GM23338 (cell line): Measurements from ENCODE around the gene ACADVL. TPM values are rescaled to one million over a fixed set of nuclear protein-coding genes. Genes with fewer than 3 reads are reported as not detected.

Experiments
- ATAC-seq: fragments of 200-7000 bp; cut with Tn5 transposase; 3 replicates; pipeline ENCODE4 v1.9.1; 2020
- DNase-seq: peaks from one replicate; pipeline ENCODE4 v3.0.0-alpha.2; 2015; ENCODE audit warnings: low spot score
- H2AFZ ChIP-seq: fragments of 200-600 bp; sonication (generic); 2 replicates; pipeline ENCODE4 v1.8.0; 2016; ENCODE audit warnings: antibody characterized with exemption, mild to moderate bottlenecking, moderate library complexity
- H3F3A ChIP-seq: fragments of 200-600 bp; sonication (generic); replicated peaks from 2 replicates; pipeline ENCODE4 v1.8.0; 2017; ENCODE audit warnings: antibody characterized with exemption, mixed run types, low read depth
- H3K27ac ChIP-seq: fragments of 200-600 bp; sonication (generic); 2 replicates; pipeline ENCODE4 v1.6.1; 2016; ENCODE audit warnings: low read depth
- H3K27me3 ChIP-seq: fragments of 200-600 bp; sonication (generic); 2 replicates; pipeline ENCODE4 v1.8.0; 2016; ENCODE audit warnings: mild to moderate bottlenecking, mixed run types, moderate library complexity; ENCODE audit not compliant: insufficient read depth
- H3K36me3 ChIP-seq: fragments of 200-600 bp; sonication (generic); 2 replicates; pipeline ENCODE4 v1.8.0; 2016; ENCODE audit warnings: mild to moderate bottlenecking; ENCODE audit not compliant: insufficient read depth
- H3K4me1 ChIP-seq: fragments of 200-600 bp; sonication (generic); 2 replicates; pipeline ENCODE4 v1.8.0; 2016; ENCODE audit warnings: mild to moderate bottlenecking, moderate library complexity; ENCODE audit not compliant: insufficient read depth
- H3K4me2 ChIP-seq: fragments of 200-600 bp; sonication (generic); 2 replicates; pipeline ENCODE4 v1.7.1; 2017; ENCODE audit warnings: mixed run types
- H3K4me3 ChIP-seq: fragments of 200-600 bp; sonication (generic); 2 replicates; pipeline ENCODE4 v1.6.1; 2016; ENCODE audit warnings: mixed run types
- H3K79me2 ChIP-seq: fragments of 200-600 bp; sonication (generic); replicated peaks from 2 replicates; pipeline ENCODE4 v1.8.0; 2017; ENCODE audit warnings: mild to moderate bottlenecking; ENCODE audit not compliant: insufficient read depth
- H3K9me2 ChIP-seq: fragments of 200-600 bp; sonication (generic); 2 replicates; pipeline ENCODE4 v1.8.0; 2017; ENCODE audit not compliant: insufficient read depth
- H4K20me1 ChIP-seq: fragments of 200-600 bp; sonication (generic); replicated peaks from 2 replicates; pipeline ENCODE4 v1.8.0; 2017; ENCODE audit warnings: mild to moderate bottlenecking; ENCODE audit not compliant: insufficient read depth
- H3K27ac Mint-ChIP-seq: 2 replicates; pipeline ENCODE4 v1.8.0; 2020; ENCODE audit warnings: inconsistent platforms, mild to moderate bottlenecking, moderate library complexity, mixed read lengths
- H3K27me3 Mint-ChIP-seq: 3 replicates; pipeline ENCODE4 v1.8.0; 2022; ENCODE audit warnings: low read depth, mild to moderate bottlenecking, moderate library complexity, mixed read lengths, inconsistent platforms; ENCODE audit not compliant: insufficient read depth, poor library complexity
- H3K36me3 Mint-ChIP-seq: 3 replicates; pipeline ENCODE4 v1.8.0; 2021; ENCODE audit warnings: low read depth, mild to moderate bottlenecking, inconsistent platforms, moderate library complexity, mixed read lengths
- H3K4me1 Mint-ChIP-seq: 3 replicates; pipeline ENCODE4 v1.8.0; 2020; ENCODE audit warnings: mild to moderate bottlenecking, inconsistent platforms, mixed read lengths
- H3K4me3 Mint-ChIP-seq: 3 replicates; pipeline ENCODE4 v1.8.0; 2021; ENCODE audit warnings: moderate library complexity, mild to moderate bottlenecking, inconsistent platforms, mixed read lengths
- H3K9me3 Mint-ChIP-seq: 3 replicates; pipeline ENCODE4 v1.8.0; 2020; ENCODE audit warnings: moderate library complexity, mild to moderate bottlenecking, inconsistent platforms, mixed read lengths
- CREB1 ChIP-seq: fragments of 250-450 bp; sonication (Bioruptor Pico); IDR thresholded peaks from 2 replicates; pipeline ENCODE4 v1.5.0; 2020; ENCODE audit warnings: low read depth, mild to moderate bottlenecking, moderate library complexity
- EZH2 ChIP-seq: fragments of 200-600 bp; sonication (generic); IDR thresholded peaks from one replicate; pipeline ENCODE4 v1.8.0; 2017; ENCODE audit warnings: antibody characterized with exemption, mild to moderate bottlenecking, low read depth; ENCODE audit not compliant: unreplicated experiment
- NANOG ChIP-seq: IDR thresholded peaks from 2 replicates; pipeline ENCODE4 v1.6.1; 2016; ENCODE audit warnings: antibody characterized with exemption, borderline replicate concordance
- POLR2AphosphoS5 ChIP-seq: IDR thresholded peaks from 2 replicates; pipeline ENCODE4 v1.6.1; 2016; ENCODE audit warnings: antibody characterized with exemption, low read depth
- ZNF462 ChIP-seq: fragments of 250-450 bp; sonication (Bioruptor Pico); IDR thresholded peaks from 2 replicates; pipeline ENCODE4 v1.5.0; 2020; ENCODE audit warnings: mild to moderate bottlenecking, moderate library complexity
- polyA plus RNA-seq: library from polyadenylated mRNA; unstranded; fragments of >200 nt; fragmentation: Nextera tagmentation; extraction: Ambion mirVana; gene quantifications from 2 replicates; pipeline ENCODE4 v1.2.1, GENCODE V29; 2016
- total RNA-seq: library from RNA; depleted of rRNA; stranded (reverse); fragments of >200 nt; shearing (Covaris generic); gene quantifications from 2 replicates; pipeline ENCODE4 v1.2.3, GENCODE V29; 2014
- TF ChIP-seq, protein P1 (sequence below): IDR thresholded peaks from 2 replicates; pipeline ENCODE4 v1.6.1; 2016; ENCODE audit warnings: antibody characterized with exemption
- TF ChIP-seq, protein P2 (sequence below): IDR thresholded peaks from one replicate; pipeline ENCODE4 v1.6.1; 2018; ENCODE audit warnings: antibody characterized with exemption; ENCODE audit not compliant: unreplicated experiment

ACADVL gene
- total and polyA plus RNA-seq, 2 experiments from 2014 or later, result 152 to 156 TPM

DNA sequence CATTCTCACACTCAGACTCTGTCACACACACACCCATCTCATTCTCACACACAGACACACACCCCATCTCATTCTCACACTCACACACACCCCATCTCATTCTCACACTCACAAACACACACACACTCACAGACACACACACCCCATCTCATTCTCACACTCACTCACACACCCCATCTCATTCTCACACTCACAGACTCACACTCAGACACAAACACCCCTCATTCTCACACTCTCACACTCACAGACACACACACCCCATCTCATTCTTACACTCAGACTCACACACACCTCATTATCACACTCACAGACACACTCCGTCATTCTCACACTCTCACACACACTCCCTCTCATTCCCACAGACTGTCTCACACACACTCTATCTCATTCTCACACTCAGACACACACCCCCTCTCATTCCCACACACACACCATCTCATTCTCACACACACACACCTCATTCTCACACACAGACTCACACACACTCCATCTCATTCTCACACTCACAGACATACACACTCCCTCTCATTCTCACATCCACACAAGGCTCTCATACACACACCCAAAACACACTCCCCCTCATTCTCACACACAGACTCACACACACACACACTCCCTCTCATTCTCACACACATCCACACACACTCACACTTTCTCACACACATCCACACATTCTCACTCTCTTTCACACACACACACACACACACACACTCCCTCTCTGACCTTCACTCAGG is 43.5 kb upstream of the ACADVL start:
- no peak for DNase-seq
- Mint-ChIP-seq H3K27me3 (peaks cover 16% of the 10 kb centered on the region), H3K4me1 (peaks cover 12% of the 10 kb centered on the region; the same call in 2 of the 3 replicates), H3K9me3 (no peaks in the 10 kb centered on the region), H3K36me3 (peaks cover 5% of the 10 kb centered on the region; the same call in 2 of the 3 replicates), H3K4me3 (no peak overlapping the region), H3K27ac (no peak overlapping the region)
- H4K20me1 ChIP-seq, result no peaks in the 10 kb centered on the region
- TF ChIP-seq NANOG, result no peak
- no peak for TF ChIP-seq ZNF462 (CRISPR knock-in tag)
- TF ChIP-seq, protein P1, sequence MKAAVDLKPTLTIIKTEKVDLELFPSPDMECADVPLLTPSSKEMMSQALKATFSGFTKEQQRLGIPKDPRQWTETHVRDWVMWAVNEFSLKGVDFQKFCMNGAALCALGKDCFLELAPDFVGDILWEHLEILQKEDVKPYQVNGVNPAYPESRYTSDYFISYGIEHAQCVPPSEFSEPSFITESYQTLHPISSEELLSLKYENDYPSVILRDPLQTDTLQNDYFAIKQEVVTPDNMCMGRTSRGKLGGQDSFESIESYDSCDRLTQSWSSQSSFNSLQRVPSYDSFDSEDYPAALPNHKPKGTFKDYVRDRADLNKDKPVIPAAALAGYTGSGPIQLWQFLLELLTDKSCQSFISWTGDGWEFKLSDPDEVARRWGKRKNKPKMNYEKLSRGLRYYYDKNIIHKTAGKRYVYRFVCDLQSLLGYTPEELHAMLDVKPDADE, result no peak
- TF ChIP-seq EZH2, result no peak
- TF ChIP-seq, protein P2, sequence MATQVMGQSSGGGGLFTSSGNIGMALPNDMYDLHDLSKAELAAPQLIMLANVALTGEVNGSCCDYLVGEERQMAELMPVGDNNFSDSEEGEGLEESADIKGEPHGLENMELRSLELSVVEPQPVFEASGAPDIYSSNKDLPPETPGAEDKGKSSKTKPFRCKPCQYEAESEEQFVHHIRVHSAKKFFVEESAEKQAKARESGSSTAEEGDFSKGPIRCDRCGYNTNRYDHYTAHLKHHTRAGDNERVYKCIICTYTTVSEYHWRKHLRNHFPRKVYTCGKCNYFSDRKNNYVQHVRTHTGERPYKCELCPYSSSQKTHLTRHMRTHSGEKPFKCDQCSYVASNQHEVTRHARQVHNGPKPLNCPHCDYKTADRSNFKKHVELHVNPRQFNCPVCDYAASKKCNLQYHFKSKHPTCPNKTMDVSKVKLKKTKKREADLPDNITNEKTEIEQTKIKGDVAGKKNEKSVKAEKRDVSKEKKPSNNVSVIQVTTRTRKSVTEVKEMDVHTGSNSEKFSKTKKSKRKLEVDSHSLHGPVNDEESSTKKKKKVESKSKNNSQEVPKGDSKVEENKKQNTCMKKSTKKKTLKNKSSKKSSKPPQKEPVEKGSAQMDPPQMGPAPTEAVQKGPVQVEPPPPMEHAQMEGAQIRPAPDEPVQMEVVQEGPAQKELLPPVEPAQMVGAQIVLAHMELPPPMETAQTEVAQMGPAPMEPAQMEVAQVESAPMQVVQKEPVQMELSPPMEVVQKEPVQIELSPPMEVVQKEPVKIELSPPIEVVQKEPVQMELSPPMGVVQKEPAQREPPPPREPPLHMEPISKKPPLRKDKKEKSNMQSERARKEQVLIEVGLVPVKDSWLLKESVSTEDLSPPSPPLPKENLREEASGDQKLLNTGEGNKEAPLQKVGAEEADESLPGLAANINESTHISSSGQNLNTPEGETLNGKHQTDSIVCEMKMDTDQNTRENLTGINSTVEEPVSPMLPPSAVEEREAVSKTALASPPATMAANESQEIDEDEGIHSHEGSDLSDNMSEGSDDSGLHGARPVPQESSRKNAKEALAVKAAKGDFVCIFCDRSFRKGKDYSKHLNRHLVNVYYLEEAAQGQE, result no peak
- TF ChIP-seq POLR2AphosphoS5, result no peak
- no peak for TF ChIP-seq CREB1 (CRISPR knock-in tag)
- no peaks in the 10 kb centered on the region for H3K79me2 ChIP-seq
- no peak overlapping the region for H3K27ac ChIP-seq
- peaks cover 21% of the 10 kb centered on the region for H3F3A ChIP-seq
- H3K4me1 ChIP-seq, result peaks cover 4% of the 10 kb centered on the region; the same call in 1 of the 2 replicates
- peak overlapping the region; percentile 99 for H3K4me2 ChIP-seq
- H3K36me3 ChIP-seq, result no peaks in the 10 kb centered on the region
- H3K27me3 ChIP-seq, result peaks cover 60% of the 10 kb centered on the region
- no peaks in the 10 kb centered on the region for H3K9me2 ChIP-seq
- ATAC-seq, result no peak
- H3K4me3 ChIP-seq, result peak overlapping the region; percentile 90
- H2AFZ ChIP-seq, result no peak overlapping the region
